ENCODE results near the gene TMEM165.

- TF ChIP-seq, protein P1, sequence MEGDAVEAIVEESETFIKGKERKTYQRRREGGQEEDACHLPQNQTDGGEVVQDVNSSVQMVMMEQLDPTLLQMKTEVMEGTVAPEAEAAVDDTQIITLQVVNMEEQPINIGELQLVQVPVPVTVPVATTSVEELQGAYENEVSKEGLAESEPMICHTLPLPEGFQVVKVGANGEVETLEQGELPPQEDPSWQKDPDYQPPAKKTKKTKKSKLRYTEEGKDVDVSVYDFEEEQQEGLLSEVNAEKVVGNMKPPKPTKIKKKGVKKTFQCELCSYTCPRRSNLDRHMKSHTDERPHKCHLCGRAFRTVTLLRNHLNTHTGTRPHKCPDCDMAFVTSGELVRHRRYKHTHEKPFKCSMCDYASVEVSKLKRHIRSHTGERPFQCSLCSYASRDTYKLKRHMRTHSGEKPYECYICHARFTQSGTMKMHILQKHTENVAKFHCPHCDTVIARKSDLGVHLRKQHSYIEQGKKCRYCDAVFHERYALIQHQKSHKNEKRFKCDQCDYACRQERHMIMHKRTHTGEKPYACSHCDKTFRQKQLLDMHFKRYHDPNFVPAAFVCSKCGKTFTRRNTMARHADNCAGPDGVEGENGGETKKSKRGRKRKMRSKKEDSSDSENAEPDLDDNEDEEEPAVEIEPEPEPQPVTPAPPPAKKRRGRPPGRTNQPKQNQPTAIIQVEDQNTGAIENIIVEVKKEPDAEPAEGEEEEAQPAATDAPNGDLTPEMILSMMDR (IDR thresholded peaks at IDR 0.05): no peak
- TF ChIP-seq POLR2A (IDR thresholded peaks at IDR 0.05): no peak
Observed at GRCh38 chr4:55386073-55386472, 9.7 kb upstream of the TMEM165 start.
